GM18868 (cell line): Measurements from ENCODE around the gene TEC.
A peak's percentile ranks its signal among the peaks of the same experiment; 100 is the strongest.

Experiments
- ATAC-seq: cut with Tn5 transposase; IDR thresholded peaks from one replicate; pipeline ENCODE4 v1.9.1; 2021; ENCODE audit warnings: mild to moderate bottlenecking, moderate library complexity; ENCODE audit not compliant: unreplicated experiment

TEC gene

DNA sequence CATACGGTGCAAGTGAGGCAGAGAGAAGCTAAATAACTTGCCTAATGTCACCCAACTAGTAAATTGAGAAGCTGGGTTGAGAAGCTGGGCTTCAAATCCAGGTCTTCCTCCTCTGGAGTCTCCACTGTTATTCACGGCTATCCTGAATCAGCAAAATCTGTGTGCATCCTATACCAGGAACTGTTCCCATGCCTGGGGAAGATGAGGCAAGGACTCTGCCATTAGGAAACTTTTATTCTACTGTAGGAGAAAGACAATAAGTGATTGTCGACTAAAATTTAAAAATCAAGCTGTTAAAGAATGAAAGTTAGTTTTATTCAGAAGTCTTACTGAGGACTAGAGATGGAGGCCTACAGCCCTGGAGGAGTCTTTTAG, 872 bp upstream of the TEC start:
- ATAC-seq: no peak

DNA sequence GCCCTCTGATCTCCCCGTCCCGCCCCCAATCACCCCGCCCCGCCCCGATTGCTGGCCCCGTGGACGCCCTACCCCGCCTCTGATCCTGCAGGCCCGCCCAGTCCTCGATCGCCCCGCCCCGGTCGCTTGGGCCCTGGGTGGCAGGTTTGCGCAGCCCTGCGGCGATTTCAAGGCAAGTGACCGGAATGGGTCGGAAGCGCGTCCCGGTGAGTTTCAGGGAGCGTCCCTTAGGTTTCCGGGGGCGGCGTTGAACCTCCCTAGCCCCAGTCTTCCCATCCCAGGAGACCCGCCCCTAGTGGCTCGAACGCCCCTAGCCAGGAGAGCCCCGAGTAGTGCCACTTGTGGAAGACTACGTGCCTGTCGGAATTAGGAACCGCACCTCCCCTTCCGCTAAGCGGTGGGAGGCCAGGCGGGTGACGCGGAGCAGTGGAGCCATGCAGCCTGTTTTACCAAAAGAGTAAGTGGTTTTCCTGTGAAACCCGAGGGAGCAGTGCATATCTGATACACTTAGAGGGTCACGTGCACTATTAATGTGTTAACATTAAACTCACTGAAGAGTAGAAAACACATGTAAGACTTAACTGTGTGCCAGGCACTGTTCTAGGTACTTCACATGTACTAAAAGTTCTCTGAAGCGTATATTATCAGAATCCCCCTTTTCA, 354 bp upstream of the TEC start:
- ATAC-seq: peak; percentile 79

DNA sequence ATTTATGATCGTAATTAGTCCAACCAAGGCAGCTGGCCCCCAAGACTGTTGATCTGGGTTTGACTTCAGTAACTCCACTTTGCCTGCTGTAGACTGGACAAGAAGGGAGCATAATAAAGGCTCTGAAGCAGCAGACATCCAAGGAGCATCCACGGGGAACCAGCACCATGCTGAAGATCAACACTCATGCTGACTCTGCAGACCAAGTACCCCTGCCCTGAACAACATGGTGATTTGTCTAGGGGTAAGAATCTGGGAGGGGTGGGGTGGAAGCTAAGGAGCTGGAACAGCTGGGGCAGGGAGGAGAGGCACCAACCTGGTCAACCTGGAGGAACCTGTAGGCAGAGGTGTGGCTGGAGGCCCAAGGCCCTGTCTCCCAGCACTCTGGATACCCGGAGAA, 2.1 kb downstream of the TEC start:
- no peak for ATAC-seq

DNA sequence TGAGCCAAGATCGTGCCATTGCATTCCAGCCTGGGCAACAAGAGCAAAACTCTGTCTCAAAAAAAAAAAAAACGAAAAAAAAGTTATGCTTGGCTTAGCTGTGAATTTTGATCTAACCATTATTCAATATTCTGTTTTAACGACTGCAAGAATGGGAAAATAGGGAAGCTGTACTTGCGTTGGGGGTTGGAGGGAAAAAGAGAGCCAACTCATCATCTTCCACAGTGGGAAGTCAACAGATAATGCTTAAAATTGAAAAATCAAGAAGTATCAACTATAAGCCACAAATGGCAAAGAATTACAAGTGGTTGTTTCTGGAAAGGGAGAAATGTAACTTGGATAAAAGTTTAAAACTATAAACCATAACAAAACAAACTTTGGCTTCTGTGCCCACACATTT, 2.9 kb downstream of the TEC start:
- ATAC-seq: no peak

DNA sequence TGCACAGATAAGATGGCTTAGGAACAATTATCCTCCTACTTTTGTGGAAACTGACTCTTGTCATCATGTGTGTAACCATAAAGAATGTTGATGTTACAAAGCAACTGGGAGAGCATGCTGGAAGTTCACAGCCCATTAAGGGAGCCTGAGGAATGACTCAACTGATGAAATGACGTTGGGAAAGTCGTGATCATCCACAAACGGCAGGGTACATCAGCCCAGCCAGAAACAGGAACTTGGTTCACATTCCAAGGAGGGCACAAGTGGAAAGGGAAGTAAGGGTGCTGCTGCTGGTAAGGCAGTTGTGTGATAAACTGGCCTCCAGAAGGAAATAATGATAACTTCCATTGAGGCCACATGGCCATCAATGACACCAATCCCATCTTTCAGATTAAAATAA, 6.7 kb downstream of the TEC start:
- ATAC-seq: no peak

DNA sequence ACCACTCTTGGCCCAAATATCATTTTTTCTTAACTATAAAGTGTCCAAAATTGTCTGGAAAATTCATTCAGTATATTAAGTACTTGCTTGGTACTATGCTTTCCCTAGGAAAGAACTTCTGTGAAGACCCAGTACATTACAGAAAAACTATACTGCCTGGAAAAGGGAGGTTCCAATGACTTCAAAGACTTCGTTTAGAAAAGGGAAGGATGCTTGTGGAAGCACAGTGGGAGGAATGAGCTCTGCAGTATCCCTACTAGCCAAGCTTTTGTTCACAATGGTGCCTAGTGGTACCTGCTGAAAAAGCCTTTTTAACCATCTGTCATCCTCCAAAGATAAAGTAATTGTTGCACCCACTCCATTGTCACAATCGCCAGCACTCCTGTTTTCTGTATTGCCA, 7.2 kb downstream of the TEC start:
- ATAC-seq: no peak

DNA sequence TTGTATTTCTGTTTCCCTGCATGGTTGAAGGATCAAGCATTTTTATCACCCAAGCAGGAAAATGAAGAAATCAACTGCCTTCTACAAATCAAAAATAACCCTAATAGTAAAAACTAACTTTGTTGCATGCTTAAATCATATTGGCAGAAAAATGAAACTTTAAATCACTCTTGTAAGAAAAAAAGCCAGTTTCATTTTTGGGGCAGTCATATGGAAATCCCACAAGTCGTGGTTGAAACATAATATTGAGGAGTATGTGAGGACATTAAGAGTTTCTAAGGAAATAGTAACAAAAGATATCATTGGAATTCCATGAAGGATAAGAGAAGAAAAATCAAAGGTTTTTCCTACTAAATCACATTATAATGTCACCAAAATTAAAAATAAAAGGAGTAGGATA, 8.4 kb downstream of the TEC start:
- peak; percentile 52 for ATAC-seq

DNA sequence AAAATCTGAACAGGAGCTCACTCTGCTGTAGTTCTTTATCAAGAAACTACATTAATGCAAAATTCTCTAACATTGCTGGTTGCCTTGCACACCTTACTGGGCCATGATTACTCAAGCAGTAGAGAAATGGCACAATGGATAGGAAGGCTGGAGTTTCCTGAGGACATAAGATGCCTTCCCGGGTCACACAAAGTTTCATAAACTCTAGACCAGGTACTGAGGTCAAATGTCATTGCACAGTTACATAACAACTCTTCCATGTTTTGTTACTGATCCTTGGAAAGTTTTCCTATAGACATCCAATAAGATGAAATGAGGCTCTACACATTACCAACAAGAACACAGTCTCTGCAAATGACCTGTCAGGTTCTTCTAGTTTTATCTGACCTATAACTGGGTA, 9.9 kb downstream of the TEC start:
- ATAC-seq: no peak

DNA sequence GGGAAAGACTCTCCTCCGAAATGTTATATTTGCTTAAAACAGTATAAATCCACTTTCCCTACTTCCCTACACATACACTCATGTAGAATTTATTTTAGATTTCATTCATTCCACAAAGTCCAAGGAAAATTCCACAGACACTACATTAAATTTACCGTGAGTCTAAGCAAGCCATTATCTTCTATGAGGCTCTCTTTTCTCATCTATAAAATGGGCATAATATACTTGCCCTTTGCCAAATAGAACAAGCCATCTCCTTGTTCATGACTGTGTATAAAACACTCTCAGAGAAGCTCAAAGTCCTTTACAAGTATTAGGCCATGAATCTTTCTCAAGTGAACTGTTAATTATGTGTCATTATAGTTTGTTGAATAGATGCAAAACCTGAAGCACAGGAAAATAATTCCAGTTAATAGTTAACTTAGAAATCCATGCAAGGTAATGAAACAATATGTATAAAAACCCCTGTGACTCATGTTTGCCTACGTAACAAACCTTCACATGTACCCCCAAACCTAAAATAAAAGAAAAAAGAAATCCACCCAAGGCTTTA, 10.7 kb downstream of the TEC start:
- ATAC-seq: no peak

DNA sequence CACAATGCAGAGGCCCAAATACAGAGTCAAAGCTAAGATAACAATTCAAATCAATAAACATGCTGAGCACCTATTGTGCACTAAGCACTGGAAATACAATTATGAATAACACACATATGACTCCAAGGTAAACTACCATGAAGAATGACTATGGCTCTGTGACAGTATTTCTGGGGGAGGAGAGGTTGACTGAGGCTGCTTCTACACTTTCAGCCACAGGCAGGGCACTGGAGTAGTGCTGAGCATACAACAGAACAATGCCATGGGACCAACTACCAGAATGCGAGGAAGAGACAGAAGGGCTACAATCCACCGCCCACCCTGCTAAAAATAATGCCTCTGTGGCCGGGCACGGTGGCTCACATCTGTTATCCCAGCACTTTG, 13.7 kb downstream of the TEC start:
- peak; percentile 64 for ATAC-seq

DNA sequence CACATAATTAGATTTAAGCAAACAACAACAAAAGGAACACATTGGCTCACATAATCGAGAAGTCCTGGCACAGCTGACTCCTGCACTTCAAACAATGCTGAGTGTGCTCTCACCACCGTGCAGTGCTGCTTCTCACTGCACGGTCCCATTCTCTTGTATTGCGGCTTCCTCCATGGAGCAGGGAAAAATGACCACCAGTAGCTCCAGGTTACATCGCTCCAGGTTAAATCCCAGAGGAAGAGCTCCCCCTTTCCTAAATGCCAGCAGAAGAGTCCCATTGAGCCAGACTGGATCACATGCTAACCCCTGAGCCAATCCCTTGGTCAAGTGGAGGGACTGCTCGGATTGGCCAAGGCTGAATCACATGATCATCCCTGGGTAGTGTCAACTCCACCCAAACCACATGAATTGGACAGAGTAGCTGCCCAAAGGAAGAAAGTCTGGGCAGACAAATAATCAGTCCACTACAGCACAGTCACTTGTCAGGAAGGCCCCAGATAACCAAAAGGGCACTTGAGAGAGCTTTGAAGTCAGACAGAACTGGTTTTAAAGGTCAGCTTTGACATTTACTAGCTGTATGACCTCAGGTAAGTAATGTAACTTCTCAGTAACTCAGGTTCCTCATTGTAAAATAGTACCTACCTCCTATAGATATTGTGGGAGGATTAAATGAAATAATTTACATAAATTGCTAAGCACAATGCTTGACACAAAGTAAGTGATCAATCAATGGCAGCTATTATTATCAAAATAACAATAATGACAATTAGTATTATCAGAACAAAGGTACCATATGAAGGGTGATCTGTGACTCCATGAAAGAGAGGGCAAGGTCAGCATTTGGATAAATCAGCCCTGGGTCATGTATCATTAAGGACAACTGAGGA, 14.3 kb downstream of the TEC start:
- ATAC-seq: no peak

DNA sequence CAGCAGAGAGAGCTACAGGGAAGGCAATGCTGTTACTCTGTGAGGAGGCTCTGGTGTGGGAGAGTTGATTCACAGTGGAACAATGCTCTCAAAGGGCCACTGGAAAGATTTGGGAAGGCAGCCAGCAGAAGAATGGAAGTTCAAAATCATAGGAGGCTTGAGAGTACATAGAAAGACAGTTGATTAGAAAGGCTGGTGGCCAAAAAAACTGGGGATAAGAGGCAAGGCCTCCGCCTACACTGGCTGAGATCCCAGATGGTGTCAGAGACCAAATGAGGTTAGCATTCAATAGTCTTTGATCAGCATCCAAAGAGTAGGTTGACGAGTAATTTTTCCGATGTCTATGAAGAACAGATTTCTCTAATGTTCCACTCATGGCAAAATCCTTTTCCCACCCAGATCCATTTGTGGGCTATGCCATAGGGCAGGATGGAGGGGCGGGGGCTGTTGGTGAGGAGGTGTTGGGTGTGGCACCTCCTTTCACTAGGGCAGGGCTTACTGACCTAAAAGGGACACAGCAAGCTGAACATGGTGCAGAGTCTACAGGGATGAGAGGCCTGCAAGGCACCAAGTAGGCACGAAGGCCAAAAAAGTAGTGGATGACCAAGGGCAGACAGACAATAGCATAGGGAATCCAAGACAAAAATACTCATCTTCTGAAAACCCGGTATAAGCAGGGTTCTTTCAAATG, 15.1 kb downstream of the TEC start:
- ATAC-seq: no peak

DNA sequence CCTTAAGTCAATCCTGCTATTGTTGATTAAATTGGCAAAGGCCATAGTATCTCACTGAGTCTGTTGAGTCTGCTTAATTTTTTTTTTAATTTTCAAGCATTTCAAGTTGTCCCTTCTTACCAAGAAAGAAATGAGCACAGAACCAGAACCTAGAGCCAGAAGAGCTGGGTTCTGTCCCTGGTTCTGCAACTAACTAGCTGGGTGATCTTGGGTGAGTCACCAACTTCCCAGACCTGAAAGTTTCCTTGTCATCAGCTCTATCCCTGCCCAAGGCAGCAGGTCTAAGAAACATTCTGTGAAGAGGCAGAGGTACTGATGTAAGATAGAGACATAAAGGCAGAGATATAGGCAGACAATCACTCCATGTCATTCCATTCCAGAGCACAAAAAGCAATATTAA, 17.3 kb downstream of the TEC start:
- ATAC-seq: no peak

DNA sequence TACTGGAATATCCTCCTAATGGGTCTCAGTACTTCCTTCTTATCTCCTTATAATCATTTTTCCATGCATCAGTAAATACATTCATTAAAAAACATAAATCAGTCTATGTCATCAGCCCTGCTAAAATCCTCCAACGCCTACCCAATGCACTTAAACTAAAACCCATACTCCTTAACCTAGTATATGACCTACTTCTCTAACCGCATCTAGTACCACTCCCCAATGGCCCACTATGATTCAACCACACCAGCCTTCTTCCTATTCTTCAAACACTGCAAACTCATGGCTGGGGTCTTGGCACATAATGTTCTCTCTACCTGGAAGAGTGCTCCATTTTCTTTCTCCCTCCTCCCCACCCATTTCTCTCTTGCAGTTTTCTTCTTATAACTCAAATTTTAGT, 18.7 kb downstream of the TEC start:
- no peak for ATAC-seq

DNA sequence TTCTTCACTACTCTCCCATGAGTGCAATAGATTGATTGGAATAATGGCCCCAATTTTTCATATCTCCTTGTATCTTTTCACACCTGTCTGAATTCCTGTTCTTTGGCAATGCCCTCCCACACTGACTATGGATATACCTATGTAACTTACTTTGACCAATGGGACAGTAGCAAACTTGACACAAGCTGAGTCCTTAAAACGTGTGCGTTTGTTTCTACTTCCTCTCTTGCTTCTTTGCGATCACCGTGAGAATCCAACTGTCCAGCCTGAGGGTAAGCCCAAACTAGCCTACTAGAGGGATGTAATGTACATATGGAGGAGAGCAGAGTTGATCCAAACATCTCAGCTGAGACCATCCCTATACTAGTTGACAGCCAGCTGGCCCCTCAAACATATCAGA, 19.3 kb downstream of the TEC start:
- ATAC-seq: no peak

DNA sequence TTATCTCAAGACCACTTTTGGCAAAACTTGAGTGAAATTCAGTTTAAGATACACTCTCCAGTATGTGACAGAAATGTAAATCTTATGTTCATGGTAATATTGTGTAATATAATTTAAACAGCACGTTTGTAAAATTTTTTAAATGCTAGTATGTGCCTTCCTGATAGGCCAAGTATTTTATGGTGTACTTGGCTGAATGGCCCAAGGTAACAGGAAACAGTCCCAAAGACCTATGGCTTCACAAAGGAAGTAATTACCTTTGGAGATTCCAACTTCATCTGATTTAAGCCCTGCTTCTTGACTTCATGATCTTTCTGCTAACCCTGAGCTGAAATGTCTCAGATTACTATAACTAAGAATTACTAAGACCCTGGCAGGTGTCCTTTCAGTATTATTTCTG, 20.3 kb downstream of the TEC start:
- ATAC-seq: no peak

DNA sequence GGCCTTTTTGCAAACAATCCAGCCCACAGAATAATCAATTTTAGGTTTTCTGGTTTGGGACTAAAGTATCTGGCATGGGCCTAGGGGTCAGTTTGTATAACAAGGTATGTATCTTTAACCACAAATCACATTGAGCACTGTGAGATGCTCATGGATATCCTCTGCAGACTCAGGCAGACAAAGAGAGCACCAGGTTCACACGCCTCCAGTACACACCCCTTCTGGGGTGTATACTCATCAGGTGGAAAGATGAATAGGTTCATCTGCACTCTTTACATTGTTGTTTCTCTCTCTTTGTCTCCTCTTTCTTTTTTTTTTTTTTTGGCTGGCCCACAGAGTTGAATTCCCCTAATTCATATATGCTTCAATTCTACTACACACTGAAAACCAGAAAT, 21.1 kb downstream of the TEC start:
- peak; percentile 53 for ATAC-seq

DNA sequence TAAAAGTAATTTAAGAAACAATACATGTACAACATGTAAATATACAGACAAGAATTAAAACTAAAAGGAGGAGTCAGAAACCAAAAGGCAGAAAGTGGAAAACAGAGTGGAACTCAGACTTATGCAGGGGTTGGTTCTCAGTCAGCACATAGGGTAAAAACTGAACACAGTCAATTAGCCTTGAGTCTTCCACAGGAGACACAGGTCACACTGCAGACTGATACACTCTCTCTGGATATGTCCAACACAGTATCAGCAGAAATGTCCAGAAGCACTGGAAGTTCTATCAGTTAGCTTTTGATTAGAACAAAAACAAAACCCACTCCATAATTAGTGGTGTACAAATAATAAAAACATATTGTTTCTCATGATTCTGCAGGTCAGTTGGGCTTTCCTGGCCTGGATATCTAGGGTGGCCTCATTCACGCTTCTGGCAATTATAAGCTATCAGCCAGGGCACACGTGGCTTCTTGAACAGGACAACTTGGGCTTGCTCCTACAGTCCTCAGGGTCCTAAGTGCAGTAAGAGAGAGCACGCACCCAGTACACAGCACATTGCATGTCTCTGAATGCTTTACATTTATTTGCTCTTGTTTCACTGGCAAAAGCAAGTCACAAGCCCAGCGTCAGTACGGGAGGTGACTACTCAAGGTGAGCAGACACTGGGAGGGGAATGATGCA, 21.6 kb downstream of the TEC start:
- peak; percentile 41 for ATAC-seq

DNA sequence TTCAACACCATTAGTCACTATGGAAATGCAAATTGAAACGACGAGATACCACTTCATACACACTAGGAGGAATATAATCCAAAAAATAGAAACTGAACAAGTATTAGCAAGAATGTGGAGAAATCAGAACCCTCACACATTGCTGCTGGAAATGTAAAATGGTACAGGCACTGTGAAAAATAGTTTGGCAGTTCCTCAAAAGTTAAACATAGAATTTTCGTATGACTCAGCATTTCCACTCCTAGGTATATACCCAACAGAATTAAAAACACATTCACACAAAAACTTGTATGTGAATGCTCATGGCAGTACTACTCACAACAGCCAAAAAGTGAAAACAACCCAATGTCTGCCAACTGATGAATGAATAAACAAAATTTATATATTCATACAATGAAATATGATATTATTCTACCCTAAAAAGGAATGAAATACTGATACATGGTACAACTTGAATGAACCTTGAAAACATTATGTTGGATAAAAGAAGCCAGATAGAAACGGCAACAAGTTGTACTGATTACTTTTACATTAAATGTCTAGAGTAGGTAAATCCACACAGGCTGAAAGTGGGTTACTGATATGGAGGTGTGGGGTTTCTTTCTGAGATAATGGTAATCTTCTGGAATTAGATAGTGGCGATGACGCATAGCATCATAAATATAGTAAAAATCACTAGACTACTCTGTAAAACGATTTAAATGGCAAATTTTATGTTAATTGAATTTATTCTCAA, 22.3 kb downstream of the TEC start:
- peak; percentile 56 for ATAC-seq

DNA sequence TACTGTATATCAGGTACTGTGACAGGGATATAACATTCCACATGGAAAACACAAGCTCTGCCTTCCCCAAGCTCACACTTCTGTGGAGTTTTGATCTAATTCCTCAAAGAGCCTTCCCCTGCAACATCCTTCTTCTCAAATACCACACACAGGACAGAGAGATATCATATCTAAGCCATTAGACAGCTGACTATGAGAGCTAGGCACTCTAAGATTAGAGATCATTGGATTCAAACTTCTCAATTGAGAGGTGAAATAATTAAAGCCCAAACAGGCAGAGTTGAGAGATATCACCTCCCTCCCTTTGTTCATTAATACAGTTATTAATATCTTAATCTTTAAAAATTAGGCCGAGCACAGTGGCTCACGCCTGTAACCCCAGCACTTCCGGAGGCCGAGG, 25.0 kb downstream of the TEC start:
- ATAC-seq: no peak

DNA sequence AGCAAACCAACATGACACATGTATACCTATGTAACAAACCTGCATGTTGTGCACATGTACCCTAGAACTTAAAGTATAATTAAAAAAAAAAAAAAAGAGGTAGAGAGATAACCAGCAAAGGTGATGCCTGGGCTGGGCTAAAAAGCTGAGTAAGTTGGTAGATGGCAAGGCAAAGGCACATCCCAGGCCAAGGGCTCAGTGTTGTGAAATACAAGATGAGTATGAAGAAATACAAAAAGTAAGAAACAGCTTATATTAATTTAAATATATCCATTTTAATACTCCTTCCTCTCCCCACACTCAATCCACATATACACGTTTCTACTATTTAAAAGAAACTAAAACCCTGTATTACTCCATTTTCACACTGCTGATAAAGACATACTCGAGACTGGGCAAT, 25.8 kb downstream of the TEC start:
- ATAC-seq: no peak
